Panc1 (cell line): Measurements from ENCODE around the gene NVL. TPM values are rescaled to one million over a fixed set of nuclear protein-coding genes. Genes with fewer than 3 reads are reported as not detected.

Source experiments
- ATAC-seq: fragments of 200-7000 bp; cut with Tn5 transposase; 2 replicates; pipeline ENCODE4 v1.9.1; 2020; ENCODE audit warnings: mild to moderate bottlenecking, moderate library complexity
- BruUV-seq: library from RNA; stranded (reverse); fragments of 400-500 nt; replicated peaks from 2 replicates; lab custom pipeline; 2021; lab: Mats Ljungman, UMichigan
- CTCF ChIA-PET: fragments of 300-600 bp; sonication (Branson Sonifier 250); formaldehyde crosslinking; loops from one replicate; lab custom pipeline; 2022; ENCODE audit warnings: antibody characterized with exemption; lab: Charles Lee
- POLR2A ChIA-PET: fragments of 300-600 bp; sonication (Branson Sonifier 250); formaldehyde crosslinking; loops from one replicate; lab custom pipeline; 2022; ENCODE audit warnings: antibody characterized with exemption; lab: Charles Lee
- DNase-seq: peaks from one replicate; pipeline ENCODE4 v3.0.0-alpha.2; 2010; ENCODE audit warnings: low read depth, low spot score
- H3K27ac ChIP-seq: 2 replicates; pipeline ENCODE4 v1.5.1; 2011; ENCODE audit warnings: mild to moderate bottlenecking, low read length, inconsistent platforms
- H3K27me3 ChIP-seq: fragments of 200-500 bp; sonication (Bioruptor generic); 2 replicates; pipeline ENCODE4 v1.6.0; 2014; ENCODE audit warnings: low read length, inconsistent platforms; ENCODE audit not compliant: control insufficient read depth, insufficient read depth
- H3K36me3 ChIP-seq: fragments of 200-500 bp; sonication (Bioruptor generic); 2 replicates; pipeline ENCODE4 v1.5.1; 2014; ENCODE audit warnings: inconsistent platforms, mild to moderate bottlenecking, low read length, moderate library complexity; ENCODE audit not compliant: control insufficient read depth, insufficient read depth
- H3K4me1 ChIP-seq: 2 replicates; pipeline ENCODE4 v1.5.1; 2011; ENCODE audit warnings: inconsistent platforms, mild to moderate bottlenecking, low read length, moderate library complexity; ENCODE audit not compliant: control insufficient read depth, insufficient read depth
- H3K4me3 ChIP-seq, 2 experiments: 2 replicates each; pipeline ENCODE4 v1.5.1; 2011 to 2012; ENCODE audit warnings: low read depth in 2 of 2, low read length in 2 of 2, mild to moderate bottlenecking in 2 of 2, inconsistent platforms in 1 of 2, moderate library complexity in 1 of 2
- H3K9me3 ChIP-seq: fragments of 200-500 bp; sonication (Bioruptor generic); 2 replicates; pipeline ENCODE4 v1.5.1; 2014; ENCODE audit warnings: low read depth, mild to moderate bottlenecking, inconsistent platforms, low read length, moderate library complexity; ENCODE audit not compliant: control insufficient read depth, insufficient read depth
- POLR2AphosphoS5 ChIP-seq: IDR thresholded peaks from 2 replicates; pipeline ENCODE4 v1.6.1; 2012; ENCODE audit warnings: mild to moderate bottlenecking, low read depth, low read length, moderate library complexity
- SIN3A ChIP-seq: IDR thresholded peaks from 2 replicates; pipeline ENCODE4 v1.6.1; 2012; ENCODE audit warnings: low read depth, mild to moderate bottlenecking, low read length, moderate library complexity, borderline replicate concordance; ENCODE audit not compliant: insufficient read depth
- TCF7L2 ChIP-seq: IDR thresholded peaks from 2 replicates; pipeline ENCODE4 v1.6.1; 2011; ENCODE audit warnings: mild to moderate bottlenecking, low read depth, low read length, inconsistent platforms
- in situ Hi-C: cut with HindIII; loops from 2 replicates; pipeline ENCODE4 v1.10.0; 2016; ENCODE audit warnings: low sequenced_read_pairs, low pct_unique_long_range_greater_than_20kb
- intact Hi-C: fragments of 100-400 bp; cut with micrococcal nuclease; formaldehyde crosslinking; loops from one replicate; pipeline ENCODE4 v1.10.0; 2022; ENCODE audit not compliant: unreplicated experiment
- total RNA-seq: library from RNA; stranded (reverse); gene quantifications from one replicate; pipeline ENCODE4 v1.2.1, GENCODE V29; 2021; ENCODE audit not compliant: unreplicated experiment
- TF ChIP-seq, protein P1 (sequence below): fragments of 450-650 bp; IDR thresholded peaks from 2 replicates; pipeline ENCODE4 v1.5.1; 2017; ENCODE audit warnings: mild to moderate bottlenecking
- TF ChIP-seq, protein P2 (sequence below), 2 experiments: IDR thresholded peaks; 2 replicates each; pipeline ENCODE4 v1.6.1; 2011 to 2012; ENCODE audit warnings: low read depth in 2 of 2, control low read depth in 1 of 2, low read length in 1 of 2, mild to moderate bottlenecking in 1 of 2, moderate library complexity in 1 of 2; ENCODE audit not compliant: insufficient read depth in 1 of 2

NVL gene
- total RNA-seq, 1 experiment from 2014 or later, result 25.0 TPM

GRCh38 chr1:224264321-224264720 lies 65.7 kb downstream of the NVL start:
- ChIA-PET POLR2A (no interaction called here), CTCF (interaction anchor here (0.6 kb wide), 1 partner anchor 9 kb away, joined by 6 read pairs; no protein-coding TSS in a partner anchor)
- Histone ChIP-seq H3K27me3 (no peaks in the 10 kb centered on the region), H3K4me3 (no peak overlapping the region), H3K27ac (no peak overlapping the region), H3K9me3 (no peaks in the 10 kb centered on the region), H3K4me1 (0 out of 2 replicates have a peak, but pooled peaks cover 5% of the 10 kb centered on the region), H3K36me3 (no peaks in the 10 kb centered on the region)
- in situ Hi-C loops, result no loop called here
- ATAC-seq (no peak), DNase-seq (no peak)
- TF ChIP-seq, protein P1, sequence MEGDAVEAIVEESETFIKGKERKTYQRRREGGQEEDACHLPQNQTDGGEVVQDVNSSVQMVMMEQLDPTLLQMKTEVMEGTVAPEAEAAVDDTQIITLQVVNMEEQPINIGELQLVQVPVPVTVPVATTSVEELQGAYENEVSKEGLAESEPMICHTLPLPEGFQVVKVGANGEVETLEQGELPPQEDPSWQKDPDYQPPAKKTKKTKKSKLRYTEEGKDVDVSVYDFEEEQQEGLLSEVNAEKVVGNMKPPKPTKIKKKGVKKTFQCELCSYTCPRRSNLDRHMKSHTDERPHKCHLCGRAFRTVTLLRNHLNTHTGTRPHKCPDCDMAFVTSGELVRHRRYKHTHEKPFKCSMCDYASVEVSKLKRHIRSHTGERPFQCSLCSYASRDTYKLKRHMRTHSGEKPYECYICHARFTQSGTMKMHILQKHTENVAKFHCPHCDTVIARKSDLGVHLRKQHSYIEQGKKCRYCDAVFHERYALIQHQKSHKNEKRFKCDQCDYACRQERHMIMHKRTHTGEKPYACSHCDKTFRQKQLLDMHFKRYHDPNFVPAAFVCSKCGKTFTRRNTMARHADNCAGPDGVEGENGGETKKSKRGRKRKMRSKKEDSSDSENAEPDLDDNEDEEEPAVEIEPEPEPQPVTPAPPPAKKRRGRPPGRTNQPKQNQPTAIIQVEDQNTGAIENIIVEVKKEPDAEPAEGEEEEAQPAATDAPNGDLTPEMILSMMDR, result no peak
- TF ChIP-seq POLR2AphosphoS5 (no peak), TCF7L2 (no peak), SIN3A (no peak)
- TF ChIP-seq, protein P2, sequence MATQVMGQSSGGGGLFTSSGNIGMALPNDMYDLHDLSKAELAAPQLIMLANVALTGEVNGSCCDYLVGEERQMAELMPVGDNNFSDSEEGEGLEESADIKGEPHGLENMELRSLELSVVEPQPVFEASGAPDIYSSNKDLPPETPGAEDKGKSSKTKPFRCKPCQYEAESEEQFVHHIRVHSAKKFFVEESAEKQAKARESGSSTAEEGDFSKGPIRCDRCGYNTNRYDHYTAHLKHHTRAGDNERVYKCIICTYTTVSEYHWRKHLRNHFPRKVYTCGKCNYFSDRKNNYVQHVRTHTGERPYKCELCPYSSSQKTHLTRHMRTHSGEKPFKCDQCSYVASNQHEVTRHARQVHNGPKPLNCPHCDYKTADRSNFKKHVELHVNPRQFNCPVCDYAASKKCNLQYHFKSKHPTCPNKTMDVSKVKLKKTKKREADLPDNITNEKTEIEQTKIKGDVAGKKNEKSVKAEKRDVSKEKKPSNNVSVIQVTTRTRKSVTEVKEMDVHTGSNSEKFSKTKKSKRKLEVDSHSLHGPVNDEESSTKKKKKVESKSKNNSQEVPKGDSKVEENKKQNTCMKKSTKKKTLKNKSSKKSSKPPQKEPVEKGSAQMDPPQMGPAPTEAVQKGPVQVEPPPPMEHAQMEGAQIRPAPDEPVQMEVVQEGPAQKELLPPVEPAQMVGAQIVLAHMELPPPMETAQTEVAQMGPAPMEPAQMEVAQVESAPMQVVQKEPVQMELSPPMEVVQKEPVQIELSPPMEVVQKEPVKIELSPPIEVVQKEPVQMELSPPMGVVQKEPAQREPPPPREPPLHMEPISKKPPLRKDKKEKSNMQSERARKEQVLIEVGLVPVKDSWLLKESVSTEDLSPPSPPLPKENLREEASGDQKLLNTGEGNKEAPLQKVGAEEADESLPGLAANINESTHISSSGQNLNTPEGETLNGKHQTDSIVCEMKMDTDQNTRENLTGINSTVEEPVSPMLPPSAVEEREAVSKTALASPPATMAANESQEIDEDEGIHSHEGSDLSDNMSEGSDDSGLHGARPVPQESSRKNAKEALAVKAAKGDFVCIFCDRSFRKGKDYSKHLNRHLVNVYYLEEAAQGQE (IDR thresholded peaks at IDR 0.05; ENCODE audit: insufficient read depth in 1 of 2, low read depth in 2 of 2, low read length in 1 of 2), result no peak
- no TSS peak for BruUV-seq
- intact Hi-C loops, result no loop called here

- TF ChIP-seq, protein P2 (IDR thresholded peaks at IDR 0.05; ENCODE audit: insufficient read depth in 1 of 2, low read depth in 2 of 2, low read length in 1 of 2), result no peak
- TF ChIP-seq TCF7L2, result no peak
- no peak for TF ChIP-seq POLR2AphosphoS5
- TF ChIP-seq, protein P1, result no peak
- no peak for TF ChIP-seq SIN3A
- Histone ChIP-seq H3K27ac (no peak overlapping the region), H3K27me3 (no peaks in the 10 kb centered on the region), H3K9me3 (no peaks in the 10 kb centered on the region), H3K36me3 (no peaks in the 10 kb centered on the region), H3K4me3 (no peak overlapping the region), H3K4me1 (0 out of 2 replicates have a peak, but pooled peaks cover 5% of the 10 kb centered on the region)
- in situ Hi-C loops, result no loop called here
- no TSS peak for BruUV-seq
- intact Hi-C loops, result no loop called here
- ChIA-PET CTCF (no interaction called here), POLR2A (no interaction called here)
- DNase-seq (no peak), ATAC-seq (no peak)
Measured at GRCh38 chr1:224262373-224263054, 67.5 kb downstream of the NVL start.
